ENCODE measurements around the gene GNG4.
"Not testable (repeated sequence)": the region's sequence is repeated elsewhere in the genome, so short reads cannot be mapped to it uniquely, and the experiment has no call there.

Gene GNG4

GRCh38 chr1:235557495-235557894 lies 92.1 kb downstream of the GNG4 start:
- Mint-ChIP-seq H3K36me3 (ENCODE audit: insufficient read depth) (no peaks in the 10 kb centered on the region), H3K4me3 (no peak overlapping the region), H3K27ac (ENCODE audit: low read depth) (no peak overlapping the region), H3K4me1 (no peaks in the 10 kb centered on the region), H3K9me3 (no peaks in the 10 kb centered on the region), H3K27me3 (no peaks in the 10 kb centered on the region)
- ATAC-seq (replicated peaks; ENCODE audit: extremely low read depth, poor library complexity, severe bottlenecking), result no peak
- no peak for DNase-seq (ENCODE audit: low spot score in 2 of 2)

- no peaks in the 10 kb centered on the region for H3K27me3 Mint-ChIP-seq
- H3K36me3 Mint-ChIP-seq (ENCODE audit: insufficient read depth), result no peaks in the 10 kb centered on the region
- DNase-seq (ENCODE audit: low spot score in 2 of 2) (no peak), ATAC-seq (replicated peaks; ENCODE audit: extremely low read depth, poor library complexity, severe bottlenecking) (no peak)
- H3K4me1 Mint-ChIP-seq, result no peaks in the 10 kb centered on the region
- H3K4me3 Mint-ChIP-seq, result no peak overlapping the region
- H3K9me3 Mint-ChIP-seq, result no peaks in the 10 kb centered on the region
- no peak overlapping the region for H3K27ac Mint-ChIP-seq (ENCODE audit: low read depth)
These were observed 92.8 kb downstream of the GNG4 start for GRCh38 chr1:235556807-235557206.

- no peak for ATAC-seq (replicated peaks; ENCODE audit: extremely low read depth, poor library complexity, severe bottlenecking)
- Mint-ChIP-seq H3K9me3 (no peaks in the 10 kb centered on the region), H3K4me3 (no peak overlapping the region), H3K27me3 (peaks cover 17% of the 10 kb centered on the region), H3K4me1 (no peaks in the 10 kb centered on the region), H3K27ac (ENCODE audit: low read depth) (no peak overlapping the region), H3K36me3 (ENCODE audit: insufficient read depth) (no peaks in the 10 kb centered on the region)
- no peak for DNase-seq (ENCODE audit: low spot score in 2 of 2)
These were observed 96.5 kb downstream of the GNG4 start for GRCh38 chr1:235553112-235553551.

GRCh38 chr1:235552146-235552716 lies 97.4 kb downstream of the GNG4 start:
- ATAC-seq (replicated peaks; ENCODE audit: extremely low read depth, poor library complexity, severe bottlenecking), result no peak
- no peak for DNase-seq (ENCODE audit: low spot score in 2 of 2)
- Mint-ChIP-seq H3K36me3 (ENCODE audit: insufficient read depth) (no peaks in the 10 kb centered on the region), H3K4me3 (no peak overlapping the region), H3K4me1 (no peaks in the 10 kb centered on the region), H3K9me3 (no peaks in the 10 kb centered on the region), H3K27me3 (peaks cover 25% of the 10 kb centered on the region), H3K27ac (ENCODE audit: low read depth) (no peak overlapping the region)

- Mint-ChIP-seq H3K36me3 (ENCODE audit: insufficient read depth) (no peaks in the 10 kb centered on the region), H3K9me3 (no peaks in the 10 kb centered on the region), H3K27ac (ENCODE audit: low read depth) (no peak overlapping the region), H3K4me3 (no peak overlapping the region), H3K27me3 (peaks cover 43% of the 10 kb centered on the region), H3K4me1 (no peaks in the 10 kb centered on the region)
- DNase-seq (ENCODE audit: low spot score in 2 of 2), result no peak
- ATAC-seq (replicated peaks; ENCODE audit: extremely low read depth, poor library complexity, severe bottlenecking), result no peak
These were observed 100.0 kb downstream of the GNG4 start for GRCh38 chr1:235549351-235550139.

GRCh38 chr1:235546369-235547155 lies 103.0 kb downstream of the GNG4 start:
- H3K36me3 Mint-ChIP-seq (ENCODE audit: insufficient read depth); H3K27ac Mint-ChIP-seq (ENCODE audit: low read depth); ATAC-seq (replicated peaks; ENCODE audit: extremely low read depth, poor library complexity, severe bottlenecking); DNase-seq (ENCODE audit: low spot score in 2 of 2); H3K4me3 Mint-ChIP-seq; H3K4me1 Mint-ChIP-seq; H3K9me3 Mint-ChIP-seq: not testable (repeated sequence)
- peaks cover 43% of the 10 kb centered on the region for H3K27me3 Mint-ChIP-seq

GRCh38 chr1:235545292-235545930 lies 104.2 kb downstream of the GNG4 start:
- Mint-ChIP-seq H3K27me3 (peaks cover 43% of the 10 kb centered on the region), H3K36me3 (ENCODE audit: insufficient read depth) (no peaks in the 10 kb centered on the region)
- ATAC-seq (replicated peaks; ENCODE audit: extremely low read depth, poor library complexity, severe bottlenecking), result no peak

GRCh38 chr1:235542845-235543244 lies 106.7 kb downstream of the GNG4 start:
- not testable (repeated sequence) for H3K9me3 Mint-ChIP-seq

More at GRCh38 chr1:235545292-235545930, 104.2 kb downstream of the GNG4 start:
- DNase-seq (ENCODE audit: low spot score in 2 of 2), result no peak
- no peak overlapping the region for H3K4me3 Mint-ChIP-seq
- no peak overlapping the region for H3K27ac Mint-ChIP-seq (ENCODE audit: low read depth)
- no peaks in the 10 kb centered on the region for H3K4me1 Mint-ChIP-seq
- H3K9me3 Mint-ChIP-seq, result no peaks in the 10 kb centered on the region

GRCh38 chr1:235533476-235534168 lies 116.0 kb downstream of the GNG4 start:
- no peaks in the 10 kb centered on the region for H3K36me3 Mint-ChIP-seq (ENCODE audit: insufficient read depth)
- H3K4me3 Mint-ChIP-seq, result no peak overlapping the region
- DNase-seq (ENCODE audit: low spot score in 2 of 2), result no peak
- peak overlapping the region; percentile 5 for H3K27ac Mint-ChIP-seq (ENCODE audit: low read depth)
- no peaks in the 10 kb centered on the region for H3K9me3 Mint-ChIP-seq
- no peaks in the 10 kb centered on the region for H3K27me3 Mint-ChIP-seq
- H3K4me1 Mint-ChIP-seq, result no peaks in the 10 kb centered on the region
- no peak for ATAC-seq (replicated peaks; ENCODE audit: extremely low read depth, poor library complexity, severe bottlenecking)

More at GRCh38 chr1:235542845-235543244, 106.7 kb downstream of the GNG4 start:
- ATAC-seq (replicated peaks; ENCODE audit: extremely low read depth, poor library complexity, severe bottlenecking); DNase-seq (ENCODE audit: low spot score in 2 of 2); H3K27ac Mint-ChIP-seq (ENCODE audit: low read depth); H3K4me3 Mint-ChIP-seq; H3K36me3 Mint-ChIP-seq (ENCODE audit: insufficient read depth); H3K4me1 Mint-ChIP-seq: not testable (repeated sequence)
- H3K27me3 Mint-ChIP-seq, result peaks cover 23% of the 10 kb centered on the region

- DNase-seq (ENCODE audit: low spot score in 2 of 2) (no peak), ATAC-seq (replicated peaks; ENCODE audit: extremely low read depth, poor library complexity, severe bottlenecking) (no peak)
- Mint-ChIP-seq H3K9me3 (no peaks in the 10 kb centered on the region), H3K4me1 (no peaks in the 10 kb centered on the region), H3K27me3 (no peaks in the 10 kb centered on the region), H3K27ac (ENCODE audit: low read depth) (no peak overlapping the region), H3K36me3 (ENCODE audit: insufficient read depth) (no peaks in the 10 kb centered on the region), H3K4me3 (no peak overlapping the region)
These were observed 117.2 kb downstream of the GNG4 start for GRCh38 chr1:235532360-235532759.

GRCh38 chr1:235527196-235527814 lies 122.3 kb downstream of the GNG4 start:
- Mint-ChIP-seq H3K27ac (ENCODE audit: low read depth) (no peak overlapping the region), H3K27me3 (no peaks in the 10 kb centered on the region), H3K4me1 (no peaks in the 10 kb centered on the region), H3K36me3 (ENCODE audit: insufficient read depth) (no peaks in the 10 kb centered on the region), H3K9me3 (no peaks in the 10 kb centered on the region), H3K4me3 (no peak overlapping the region)
- no peak for DNase-seq (ENCODE audit: low spot score in 2 of 2)
- ATAC-seq (replicated peaks; ENCODE audit: extremely low read depth, poor library complexity, severe bottlenecking), result no peak

GRCh38 chr1:235525314-235525713 lies 124.3 kb downstream of the GNG4 start:
- Mint-ChIP-seq H3K36me3 (ENCODE audit: insufficient read depth) (no peaks in the 10 kb centered on the region), H3K27ac (ENCODE audit: low read depth) (no peak overlapping the region), H3K4me1 (no peaks in the 10 kb centered on the region), H3K4me3 (no peak overlapping the region), H3K9me3 (no peaks in the 10 kb centered on the region), H3K27me3 (no peaks in the 10 kb centered on the region)
- DNase-seq (ENCODE audit: low spot score in 2 of 2) (no peak), ATAC-seq (replicated peaks; ENCODE audit: extremely low read depth, poor library complexity, severe bottlenecking) (no peak)
